H1 (cell line): ENCODE measurements around the gene CWC27. TPM values are rescaled to one million over a fixed set of nuclear protein-coding genes. Genes with fewer than 3 reads are reported as not detected.

Source experiments
- CTCF ChIA-PET: fragments of 300-600 bp; sonication (Branson Sonifier 250); formaldehyde crosslinking; loops from one replicate; lab custom pipeline; 2021; ENCODE audit not compliant: partially characterized antibody; lab: Charles Lee
- POLR2A ChIA-PET: fragments of 300-600 bp; sonication (Branson Sonifier 250); formaldehyde crosslinking; loops from one replicate; lab custom pipeline; 2021; ENCODE audit warnings: inconsistent platforms; ENCODE audit not compliant: partially characterized antibody; lab: Charles Lee
- DNase-seq, 2 experiments: peaks; one replicate each; pipeline versions ENCODE4 v3.0.0 to v3.0.0-alpha.2; 2010 to 2022; ENCODE audit warnings: low spot score in 2 of 2, low read depth in 1 of 2, mixed read lengths in 1 of 2
- FAIRE-seq: peaks from 2 replicates; lab custom pipeline; 2011; peaks lifted over from hg19 to GRCh38; lab: Jason Lieb, UNC
- H2AFZ ChIP-seq: 2 replicates; pipeline ENCODE4 v1.8.1; 2012; ENCODE audit warnings: low read length, inconsistent platforms
- H2AK5ac ChIP-seq: 2 replicates; pipeline ENCODE4 v1.6.1; 2013; ENCODE audit warnings: low read depth, low read length
- H2BK120ac ChIP-seq: replicated peaks from 2 replicates; pipeline ENCODE3; 2013; ENCODE audit warnings: low read depth, low read length, inconsistent platforms
- H2BK12ac ChIP-seq: 2 replicates; pipeline ENCODE4 v1.6.1; 2013; ENCODE audit warnings: low read depth, low read length
- H2BK15ac ChIP-seq: 2 replicates; pipeline ENCODE4 v1.6.1; 2013; ENCODE audit warnings: low read length
- H2BK20ac ChIP-seq: 2 replicates; pipeline ENCODE4 v1.6.1; 2013; ENCODE audit warnings: low read length
- H2BK5ac ChIP-seq: 2 replicates; pipeline ENCODE4 v1.6.1; 2013; ENCODE audit warnings: low read depth, low read length
- H3K14ac ChIP-seq: 2 replicates; pipeline ENCODE4 v1.6.1; 2013; ENCODE audit warnings: inconsistent platforms; ENCODE audit not compliant: insufficient read length
- H3K18ac ChIP-seq: 2 replicates; pipeline ENCODE4 v1.6.1; 2013; ENCODE audit warnings: low read length; ENCODE audit errors: extremely low read depth
- H3K23ac ChIP-seq: 2 replicates; pipeline ENCODE4 v1.6.1; 2013; ENCODE audit warnings: inconsistent platforms; ENCODE audit not compliant: insufficient read length
- H3K23me2 ChIP-seq: 2 replicates; pipeline ENCODE4 v1.6.1; 2013; ENCODE audit warnings: low read depth, low read length
- H3K27ac ChIP-seq: 2 replicates; pipeline ENCODE4 v1.6.1; 2011; ENCODE audit warnings: low read depth, low read length, inconsistent platforms
- H3K27me3 ChIP-seq, 4 experiments: replicated peaks in 1 of 4; 1 replicate in 1 of 4; 2 replicates in 3 of 4; pipeline versions ENCODE4 v1.6.1 to v1.8.1; 2011 to 2013; ENCODE audit warnings: low read length in 3 of 4, mild to moderate bottlenecking in 3 of 4, inconsistent platforms in 2 of 4, mixed read lengths in 2 of 4, moderate library complexity in 1 of 4; ENCODE audit not compliant: control insufficient read depth in 3 of 4, insufficient read depth in 3 of 4; ENCODE audit errors: extremely low read depth in 1 of 4
- H3K36me3 ChIP-seq, 4 experiments: 2 replicates each; pipeline versions ENCODE4 v1.6.1 to v1.8.1; 2011 to 2013; ENCODE audit warnings: mild to moderate bottlenecking in 4 of 4, low read length in 3 of 4, moderate library complexity in 2 of 4, control low read depth in 1 of 4, inconsistent platforms in 1 of 4; ENCODE audit not compliant: insufficient read depth in 4 of 4, control insufficient read depth in 2 of 4
- H3K4ac ChIP-seq: replicated peaks from 2 replicates; pipeline ENCODE3; 2013; ENCODE audit warnings: low read length, low read depth, mixed read lengths, inconsistent platforms; ENCODE audit not compliant: insufficient read length
- H3K4me1 ChIP-seq, 4 experiments: replicated peaks in 1 of 4; 1 replicate in 1 of 4; 2 replicates in 3 of 4; pipeline versions ENCODE4 v1.6.1 to v1.8.1; 2011 to 2013; ENCODE audit warnings: low read length in 3 of 4, inconsistent platforms in 2 of 4, mixed read lengths in 1 of 4; ENCODE audit not compliant: insufficient read depth in 4 of 4, control insufficient read depth in 3 of 4
- H3K4me2 ChIP-seq, 2 experiments: 2 replicates each; pipeline versions ENCODE4 v1.6.1 to v1.8.1; 2011 to 2013; ENCODE audit warnings: low read depth in 2 of 2, low read length in 2 of 2, control low read depth in 1 of 2, inconsistent platforms in 1 of 2, mild to moderate bottlenecking in 1 of 2; ENCODE audit not compliant: insufficient read depth in 1 of 2
- H3K4me3 ChIP-seq, 4 experiments: fragments of 200-600, 300-600 bp in 1 of 4; sonication (generic), shearing (Covaris generic), sonication (Bioruptor Twin) in 1 of 4; 2 replicates each; pipeline versions ENCODE4 v1.5.1 to v1.8.1; 2011 to 2016; ENCODE audit warnings: low read length in 4 of 4, low read depth in 3 of 4, control low read depth in 2 of 4, inconsistent platforms in 2 of 4, mild to moderate bottlenecking in 2 of 4, mixed read lengths in 1 of 4, moderate library complexity in 1 of 4; ENCODE audit not compliant: insufficient read depth in 2 of 4; ENCODE audit errors: extremely low read depth in 1 of 4
- H3K56ac ChIP-seq: replicated peaks from 2 replicates; pipeline ENCODE3; 2013; ENCODE audit warnings: low read depth, mild to moderate bottlenecking, mixed read lengths, low read length, inconsistent platforms; ENCODE audit not compliant: insufficient read length
- H3K79me1 ChIP-seq: 2 replicates; pipeline ENCODE4 v1.6.1; 2013; ENCODE audit warnings: low read depth, low read length, control low read depth
- H3K79me2 ChIP-seq, 2 experiments: 2 replicates each; pipeline versions ENCODE4 v1.6.1 to v1.8.1; 2012 to 2013; ENCODE audit warnings: low read length in 2 of 2, mild to moderate bottlenecking in 2 of 2, inconsistent platforms in 1 of 2; ENCODE audit not compliant: insufficient read depth in 2 of 2, control insufficient read depth in 1 of 2
- H3K9ac ChIP-seq, 4 experiments: replicated peaks in 1 of 4; 1 replicate in 1 of 4; 2 replicates in 3 of 4; pipeline versions ENCODE4 v1.6.1 to v1.8.1; 2011 to 2013; ENCODE audit warnings: low read depth in 3 of 4, low read length in 3 of 4, control low read depth in 2 of 4, mild to moderate bottlenecking in 2 of 4, moderate library complexity in 2 of 4, inconsistent platforms in 1 of 4; ENCODE audit errors: extremely low read depth in 1 of 4
- H3K9me3 ChIP-seq, 2 experiments: 2 replicates each; pipeline versions ENCODE4 v1.6.1 to v1.8.1; 2012 to 2013; ENCODE audit warnings: mild to moderate bottlenecking in 2 of 2, moderate library complexity in 2 of 2, control low read depth in 1 of 2, inconsistent platforms in 1 of 2, low read depth in 1 of 2, low read length in 1 of 2, mixed read lengths in 1 of 2; ENCODE audit not compliant: insufficient read depth in 2 of 2
- H4K20me1 ChIP-seq, 2 experiments: replicated peaks in 1 of 2; 2 replicates each; pipeline versions ENCODE3 to v1.8.1; 2011 to 2013; ENCODE audit warnings: inconsistent platforms in 2 of 2, low read length in 2 of 2, mild to moderate bottlenecking in 1 of 2; ENCODE audit not compliant: insufficient read depth in 2 of 2, control insufficient read depth in 1 of 2
- H4K5ac ChIP-seq: 2 replicates; pipeline ENCODE4 v1.6.1; 2013; ENCODE audit warnings: low read length, low read depth, mixed read lengths, inconsistent platforms; ENCODE audit not compliant: insufficient read length
- H4K8ac ChIP-seq: 2 replicates; pipeline ENCODE4 v1.8.0; 2013; ENCODE audit warnings: mild to moderate bottlenecking, moderate library complexity, low read length, inconsistent platforms; ENCODE audit not compliant: insufficient read depth; ENCODE audit errors: extremely low read depth
- H4K91ac ChIP-seq: replicated peaks from 2 replicates; pipeline ENCODE3; 2013; ENCODE audit warnings: low read length, mixed read lengths, inconsistent platforms; ENCODE audit not compliant: insufficient read length
- SP2 ChIP-seq: IDR thresholded peaks from 2 replicates; pipeline ENCODE4 v1.6.1; 2012; ENCODE audit warnings: mild to moderate bottlenecking, low read length, inconsistent platforms
- SRF ChIP-seq: IDR thresholded peaks from 2 replicates; pipeline ENCODE4 v1.6.1; 2011; ENCODE audit warnings: mild to moderate bottlenecking, low read depth, low read length, moderate library complexity
- USF2 ChIP-seq: IDR thresholded peaks from 2 replicates; pipeline ENCODE4 v1.6.1; 2011; ENCODE audit warnings: low read length, improper control_type of control experiment
- WGBS, 2 experiments: shearing (Covaris generic) in 1 of 2; methylation state at CpG; one replicate each; pipeline versions ENCODE4 v1.1.6 to v1.1.7; 2013 to 2015; ENCODE audit warnings: low lambda C conversion rate in 2 of 2, mixed read lengths in 2 of 2, inconsistent platforms in 1 of 2, low coverage in 1 of 2, missing lambda C conversion rate in 1 of 2; ENCODE audit not compliant: insufficient replicate concordance in 2 of 2, insufficient coverage in 1 of 2, insufficient read length in 1 of 2; ENCODE audit errors: extremely low coverage in 1 of 2, missing lambda C conversion rate in 1 of 2; 5-methylcytosine and 5-hydroxymethylcytosine counted together
- polyA plus RNA-seq, 7 experiments: library from polyadenylated mRNA; depleted of rRNA in 3 of 7; stranded (reverse) in 5 of 7; unstranded in 2 of 7; fragments of >200 nt in 5 of 7; fragments of 200-250 nt in 2 of 7; gene quantifications; 1 replicate in 5 of 7; 2 replicates in 1 of 7; 4 replicates in 1 of 7; pipeline versions ENCODE4 v1.2.1 to v1.2.3, GENCODE V29; 2011 to 2013; ENCODE audit warnings: missing spikeins in 2 of 7, mixed read lengths in 2 of 7
- total RNA-seq: library from RNA; stranded (reverse); fragmentation: NEBNext Ultra II Directional; extraction: Animal tissue kit (Norgen Biotek cat#: 25700); gene quantifications from 2 replicates; pipeline ENCODE4 v1.2.1, GENCODE V29; 2021

Gene CWC27
- total and polyA plus RNA-seq, 2 of the 8 experiments (the other 6 are each of a cell fraction or from before 2014, with no cell fraction given) = 24.9 to 43.4 TPM

GRCh38 chr5:64722588-64722987, 46.1 kb upstream of the CWC27 start:
- Histone ChIP-seq H4K8ac (no peak overlapping the region), H3K4me1 (peaks cover 0 to 2% (median 0%) of the 10 kb centered on the region in 4 experiments; a peak in 1 of 7 replicates), H2BK5ac (no peak overlapping the region), H4K91ac (no peak overlapping the region), H2AK5ac (no peak overlapping the region), H2BK12ac (no peak overlapping the region), H3K14ac (no peak overlapping the region), H3K27me3 (no peaks in the 10 kb centered on the region), H2AFZ (no peak overlapping the region), H3K4me2 (no peak overlapping the region), H3K9ac (no peak overlapping the region), H3K4me3 (no peak overlapping the region), H4K5ac (no peak overlapping the region), H3K23ac (no peak overlapping the region), H3K18ac (no peak overlapping the region), H3K36me3 (peaks cover 0 to 24% (median 3%) of the 10 kb centered on the region in 4 experiments; a peak in 5 of 8 replicates), H3K4ac (no peak overlapping the region), H2BK15ac (no peak overlapping the region), H3K9me3 (no peaks in the 10 kb centered on the region), H4K20me1 (no peaks in the 10 kb centered on the region), H3K27ac (no peak overlapping the region), H3K79me2 (no peaks in the 10 kb centered on the region), H2BK120ac (no peak overlapping the region), H3K79me1 (no peaks in the 10 kb centered on the region), H2BK20ac (no peak overlapping the region), H3K56ac (no peak overlapping the region), H3K23me2 (no peaks in the 10 kb centered on the region)
- POLR2A ChIA-PET = interaction anchor here (0.9 to 1.2 kb wide), 2 partner anchors 45 to 46 kb away, joined by 3 to 5 read pairs; partner anchors contain the start of genes CWC27 and SREK1IP1
- WGBS, 2 experiments = 85% methylated on average over 3 of the region's 3 CpGs; no CpG with 5 or more reads in 1 of the 2 experiments
- CTCF ChIA-PET = interaction anchor here (1.1 to 1.5 kb wide), 2 partner anchors 42 to 87 kb away, joined by 3 to 4 read pairs; no protein-coding TSS in a partner anchor
- FAIRE-seq = no peak
- no peak for DNase-seq
- TF ChIP-seq USF2 (no peak), SP2 (no peak), SRF (0 out of 2 replicates have a peak, but pooled peaks have one; percentile 45)
